Prostate gland (tissue), 2 donors: ENCODE data around the gene ANKS3.

ENCODE experiments used
- CTCF ChIP-seq, 4 experiments: fragments of 200-600 bp in 2 of 4; fragments of 450-650 bp in 2 of 4; sonication (generic) in 2 of 4; IDR thresholded peaks; 1 replicate in 3 of 4; 2 replicates in 1 of 4; pipeline ENCODE4 v1.5.1; 2016 to 2019; ENCODE audit warnings: antibody characterized with exemption in 4 of 4, mild to moderate bottlenecking in 2 of 4, moderate library complexity in 2 of 4
- POLR2AphosphoS5 ChIP-seq: sonication (generic); formaldehyde crosslinking; IDR thresholded peaks from one replicate; pipeline ENCODE4 v1.6.1; 2017; ENCODE audit warnings: antibody characterized with exemption

DNA sequence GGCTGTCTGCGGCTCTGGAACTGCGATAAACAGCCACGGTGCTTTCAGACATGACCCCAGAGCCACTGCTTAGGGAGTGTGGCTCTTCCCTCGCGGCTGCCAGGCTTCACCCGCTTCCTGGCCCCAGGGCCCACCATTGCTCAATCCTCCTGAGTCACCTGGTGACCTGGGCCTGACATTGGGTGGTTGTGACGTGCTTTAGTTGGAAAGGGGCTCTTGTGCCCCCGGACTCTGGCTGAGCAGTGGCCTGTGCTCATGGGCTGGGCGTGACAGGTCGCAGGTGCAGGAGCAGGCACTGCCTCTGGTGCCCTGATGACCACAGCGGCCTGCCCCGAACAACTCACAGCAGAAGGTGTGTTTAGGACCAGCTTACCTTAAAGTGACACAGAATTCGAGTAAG lies 49.3 kb downstream of the ANKS3 start:
- TF ChIP-seq POLR2AphosphoS5 (no peak), CTCF (IDR thresholded peaks at IDR 0.05) (no peak)
